ENCODE results near the gene MANEAL.
"Not testable (repeated sequence)": the region's sequence is repeated elsewhere in the genome, so short reads cannot be mapped to it uniquely, and the experiment has no call there.

MANEAL gene

DNA sequence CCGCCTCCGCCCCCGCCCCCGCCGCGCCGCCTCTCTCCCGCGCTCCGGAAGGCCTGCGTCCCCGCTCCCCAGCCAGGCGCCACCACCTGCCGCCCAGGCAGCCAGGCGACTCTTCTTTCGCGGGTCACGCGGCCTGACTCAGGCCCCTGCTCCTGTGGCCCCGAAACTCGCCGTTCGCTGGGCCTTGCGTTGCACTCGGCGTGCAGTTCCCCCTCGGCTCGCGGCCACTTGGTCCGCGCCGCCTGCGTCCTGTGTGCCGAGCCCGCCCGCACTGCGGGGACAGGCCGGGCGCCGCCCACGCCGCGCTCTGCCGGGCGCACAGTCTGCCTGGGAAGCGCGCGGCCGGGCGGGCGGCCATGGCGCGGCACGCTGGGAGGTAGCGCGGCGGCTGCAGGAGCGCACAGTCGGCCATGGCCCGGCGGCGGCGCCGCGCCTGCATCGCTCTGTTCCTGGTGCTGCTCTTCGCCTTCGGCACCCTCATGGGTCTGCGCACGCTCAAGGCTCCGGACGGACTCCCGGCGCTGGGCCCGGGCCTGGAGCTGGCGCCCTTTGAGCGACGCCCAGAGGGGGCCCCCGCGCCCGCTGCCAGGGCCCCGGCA, at the start of gene MANEAL:
MANEAL (plus strand) TSS at position 75 of the 599 bp plus-strand sequence; CDS start at position 411, 336 bp downstream.
- DNase-seq (ENCODE audit: low spot score), result peak; percentile 57

DNA sequence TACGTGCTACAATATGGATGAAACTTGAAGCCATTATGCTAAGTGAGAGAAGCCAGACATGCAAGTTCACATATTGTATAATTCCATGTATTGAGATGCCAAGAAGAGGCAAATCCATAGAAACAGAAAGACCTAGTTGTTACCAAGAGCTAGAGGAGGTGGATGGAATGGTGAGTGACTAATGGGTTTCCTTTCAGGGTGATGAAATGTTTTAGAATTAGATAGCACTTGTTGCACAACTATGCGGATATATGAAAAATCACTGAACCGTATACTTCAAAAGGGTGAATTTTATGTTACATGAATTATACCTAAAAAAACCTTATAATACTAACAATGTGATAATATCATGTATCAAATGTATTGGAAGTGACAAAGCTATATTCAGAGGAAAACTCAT, 46.8 kb upstream of the MANEAL start:
- DNase-seq (ENCODE audit: low spot score), result no peak

GRCh38 chr1:37748565-37748964, 45.1 kb upstream of the MANEAL start:
- no peak for DNase-seq (ENCODE audit: low spot score)

GRCh38 chr1:37752213-37752582, 41.4 kb upstream of the MANEAL start:
- no peak for DNase-seq (ENCODE audit: low spot score)

- DNase-seq (ENCODE audit: low spot score), result peak; percentile 5
These were observed 40.8 kb upstream of the MANEAL start for GRCh38 chr1:37752583-37753471.

GRCh38 chr1:37753473-37754321, 40.0 kb upstream of the MANEAL start:
- no peak for DNase-seq (ENCODE audit: low spot score)

DNA sequence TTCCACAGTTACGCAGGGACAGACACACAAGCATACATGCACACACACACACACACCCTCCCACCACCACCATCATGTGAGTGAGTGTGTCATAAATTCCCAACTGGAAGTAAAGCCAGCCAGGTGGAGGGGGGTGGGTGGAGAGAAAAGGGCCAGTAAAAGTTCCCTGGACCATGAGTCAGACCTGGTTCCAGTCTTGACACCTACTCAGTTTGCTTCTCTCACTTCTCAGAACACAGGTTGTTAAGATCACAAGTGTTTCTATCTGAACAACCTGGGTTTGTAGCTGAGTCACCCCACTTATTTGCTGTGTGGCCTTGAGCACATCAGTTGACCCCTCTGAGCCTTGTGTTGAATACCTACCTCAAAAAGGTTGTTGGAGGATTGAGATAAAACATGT, 38.4 kb upstream of the MANEAL start:
- DNase-seq (ENCODE audit: low spot score), result no peak

GRCh38 chr1:37755951-37756560, 37.6 kb upstream of the MANEAL start:
- no peak for DNase-seq (ENCODE audit: low spot score)

- DNase-seq (ENCODE audit: low spot score), result no peak
These were observed 34.2 kb upstream of the MANEAL start for GRCh38 chr1:37759451-37759850.

DNA sequence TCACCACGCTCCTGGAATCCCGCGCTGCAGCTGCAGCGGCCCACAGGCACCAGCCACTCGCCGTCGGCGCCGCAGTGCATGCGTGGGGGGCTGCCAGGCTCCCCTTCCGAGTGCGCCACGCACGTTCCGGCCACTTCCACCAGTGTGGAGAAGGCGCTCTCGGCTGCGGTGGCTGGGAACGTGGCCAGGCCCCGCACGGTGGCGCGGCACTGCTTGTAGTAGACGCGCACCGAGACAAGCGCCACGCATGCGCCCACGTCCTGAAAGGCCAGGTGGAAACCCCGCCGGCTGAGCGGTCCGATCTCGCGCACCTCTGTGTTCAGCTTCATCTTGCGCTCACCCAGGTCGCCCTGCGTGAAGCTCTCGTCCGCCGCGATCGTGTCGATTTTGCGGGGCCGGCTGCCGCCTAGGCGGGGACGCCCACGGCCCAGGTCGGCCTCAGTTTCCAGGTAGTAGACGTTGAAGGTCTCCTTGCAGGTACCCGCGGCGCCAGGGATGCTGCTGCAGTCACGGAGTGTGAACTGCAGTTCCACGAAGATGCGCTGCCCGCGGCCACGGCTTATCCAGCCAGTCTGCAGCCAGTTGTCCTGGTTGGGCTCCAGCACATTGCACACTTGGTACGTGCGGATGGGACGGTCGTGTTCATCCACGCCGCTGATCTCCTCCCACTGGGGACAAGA, 32.1 kb upstream of the MANEAL start:
- DNase-seq (ENCODE audit: low spot score), result no peak

- DNase-seq (ENCODE audit: low spot score), result no peak
These were observed 31.1 kb upstream of the MANEAL start for GRCh38 chr1:37762516-37762915.

DNA sequence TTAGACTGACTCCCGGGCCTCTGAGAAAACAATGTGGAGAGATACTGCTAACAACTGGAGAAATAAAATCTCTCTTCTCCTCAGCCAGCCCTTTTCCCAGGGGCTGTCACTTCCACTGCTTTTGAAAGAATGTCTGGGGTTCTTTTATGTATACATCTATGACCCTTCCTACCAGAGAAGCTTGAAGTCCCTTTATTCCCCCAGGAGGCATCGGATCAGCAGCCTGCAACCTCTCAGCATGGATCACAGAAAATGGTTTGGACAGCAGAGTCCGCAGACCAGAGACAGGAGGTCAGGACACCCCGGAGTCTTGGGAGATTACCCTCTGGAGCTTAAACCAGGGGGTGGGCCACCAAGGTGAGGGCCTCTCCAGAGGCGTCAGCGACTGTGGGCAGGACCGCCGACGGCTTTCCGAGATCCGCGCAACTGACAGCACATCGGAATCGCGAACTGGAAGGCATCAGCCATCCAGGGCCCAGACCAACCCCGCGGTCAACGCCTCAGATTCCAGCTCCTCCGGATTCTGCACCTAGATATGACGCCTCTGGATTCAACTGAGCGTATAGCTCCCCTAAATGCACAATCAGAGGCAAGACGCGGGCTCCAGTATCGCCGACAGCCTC, 29.7 kb upstream of the MANEAL start:
- DNase-seq (ENCODE audit: low spot score), result no peak

GRCh38 chr1:37764414-37764825, 29.2 kb upstream of the MANEAL start:
- DNase-seq (ENCODE audit: low spot score), result peak; percentile 8

GRCh38 chr1:37764888-37765441, 28.7 kb upstream of the MANEAL start, which contains the start of gene EPHA10:
Gene EPHA10 (minus strand): TSS chr1:37765120. CDS start chr1:37765066, 54 bp downstream.
- peak; percentile 8 for DNase-seq (ENCODE audit: low spot score)

- peak; percentile 20 for DNase-seq (ENCODE audit: low spot score)
These were observed 27.6 kb upstream of the MANEAL start for GRCh38 chr1:37765916-37766664.

- no peak for DNase-seq (ENCODE audit: low spot score)
These were observed 26.2 kb upstream of the MANEAL start for GRCh38 chr1:37767488-37767887.

DNA sequence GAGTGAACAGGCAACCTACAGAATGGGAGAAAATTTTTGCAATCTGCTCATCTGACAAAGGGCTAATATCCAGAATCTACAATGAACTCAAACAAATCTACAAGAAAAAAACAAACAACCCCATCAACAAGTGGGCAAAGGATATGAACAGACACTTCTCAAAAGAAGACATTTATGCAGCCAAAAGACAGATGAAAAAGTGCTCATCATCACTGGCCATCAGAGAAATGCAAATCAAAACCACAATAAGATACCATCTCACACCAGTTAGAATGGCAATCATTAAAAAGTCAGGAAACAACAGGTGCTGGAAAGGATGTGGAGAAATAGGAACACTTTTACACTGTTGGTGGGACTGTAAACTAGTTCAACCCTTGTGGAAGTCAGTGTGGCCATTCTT, 22.2 kb upstream of the MANEAL start:
- DNase-seq (ENCODE audit: low spot score), result not testable (repeated sequence)

DNA sequence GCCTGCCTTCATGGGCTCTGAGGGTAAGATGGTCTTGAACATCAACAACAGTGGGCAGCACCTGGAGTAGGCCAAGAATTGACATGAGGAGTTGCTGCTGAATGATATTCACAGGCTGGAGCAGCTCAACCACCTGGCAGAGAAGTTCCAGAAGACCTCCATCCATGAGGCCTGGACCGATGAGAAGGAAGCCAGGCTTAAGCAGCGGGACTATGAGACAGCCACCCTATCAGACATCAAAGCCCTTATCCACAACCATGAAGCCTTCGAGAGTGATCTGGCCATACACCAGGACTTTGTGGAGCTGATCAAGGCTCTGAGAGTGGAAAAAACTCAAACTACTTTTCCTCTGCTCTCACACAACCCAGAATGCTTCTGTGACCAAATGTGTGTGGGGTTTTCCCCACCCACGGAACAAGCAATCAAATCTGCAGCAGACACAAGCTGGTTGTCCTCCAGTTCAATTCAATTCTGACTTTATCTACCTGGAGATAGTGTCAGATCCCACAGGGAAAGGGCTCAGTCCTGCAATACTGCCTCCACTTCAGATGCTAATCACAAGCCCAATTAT, 16.6 kb upstream of the MANEAL start:
- no peak for DNase-seq (ENCODE audit: low spot score)

DNA sequence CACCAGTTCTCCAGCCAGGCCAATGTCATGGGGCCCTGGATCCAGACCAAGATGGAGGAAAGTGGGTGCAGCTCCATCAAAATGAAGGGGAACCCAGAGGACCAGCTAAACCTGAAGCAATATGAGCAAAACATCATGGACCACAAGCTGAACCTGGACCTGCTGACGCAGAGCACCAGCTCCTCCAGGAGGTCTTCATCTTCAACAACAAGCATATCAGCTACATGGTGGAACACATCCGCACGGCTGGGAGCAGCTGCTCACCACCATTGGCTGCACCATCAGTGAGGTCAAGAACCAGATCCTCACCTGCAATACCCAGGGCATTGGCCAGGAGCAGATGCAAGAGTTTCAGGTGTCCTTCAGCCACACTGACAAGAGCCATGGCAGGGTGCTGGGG, 15.0 kb upstream of the MANEAL start:
- DNase-seq (ENCODE audit: low spot score), result no peak

DNA sequence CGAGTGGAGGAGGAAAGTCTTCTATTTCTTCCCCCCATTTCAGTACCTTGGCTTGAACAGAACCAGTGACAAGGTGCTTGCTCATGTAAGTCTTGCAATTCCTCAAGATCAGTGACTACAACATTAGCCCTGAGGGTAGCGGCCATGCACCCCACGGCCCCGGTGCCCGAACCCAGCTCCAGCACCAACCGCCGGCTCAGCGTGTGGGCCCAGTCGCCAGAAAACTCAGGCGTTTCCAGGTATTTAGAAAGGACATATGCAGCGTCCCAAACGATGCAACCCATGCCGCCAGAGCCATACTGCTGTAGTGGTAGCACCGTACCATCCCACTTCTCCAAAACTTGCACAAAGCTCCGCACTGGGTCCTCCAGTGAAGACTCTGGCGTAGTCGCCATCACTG, 11.2 kb upstream of the MANEAL start:
- DNase-seq (ENCODE audit: low spot score), result no peak
